NCI-H1436 (cell line): ENCODE measurements around the gene SHISA5.
"Not testable (repeated sequence)": the region's sequence is repeated elsewhere in the genome, so short reads cannot be mapped to it uniquely, and the experiment has no call there.

ENCODE experiments used
- DNase-seq: peaks from one replicate; lab custom pipeline; 2025; lab: John Stamatoyannopoulos, UW

The SHISA5 gene

DNA sequence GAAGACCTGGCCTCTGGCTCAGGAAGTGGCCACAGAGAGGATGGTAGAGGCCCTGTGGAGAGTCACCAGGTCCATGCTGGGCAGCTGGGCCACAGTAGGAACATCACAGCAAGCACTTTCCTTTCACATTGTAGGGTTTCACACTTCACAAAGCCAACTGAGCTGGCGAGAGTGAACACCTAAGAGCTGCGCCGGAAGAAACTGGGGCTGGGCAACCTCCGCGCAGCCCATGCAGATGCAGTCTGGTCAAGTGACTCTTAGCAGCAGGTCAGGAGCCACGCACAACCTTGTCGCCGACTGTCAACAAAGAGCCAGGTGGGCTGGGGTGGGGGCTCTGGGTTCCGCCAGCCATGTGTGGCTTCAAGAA is 15.3 kb upstream of the SHISA5 start:
- DNase-seq, result no peak

GRCh38 chr3:48518638-48519276 is 14.8 kb upstream of the SHISA5 start:
- no peak for DNase-seq

GRCh38 chr3:48518069-48518468 is 14.1 kb upstream of the SHISA5 start:
- DNase-seq, result no peak

GRCh38 chr3:48516571-48516970 is 12.6 kb upstream of the SHISA5 start:
- no peak for DNase-seq

GRCh38 chr3:48514431-48515227 is 10.7 kb upstream of the SHISA5 start:
- DNase-seq, result no peak

GRCh38 chr3:48511551-48511950 is 7.6 kb upstream of the SHISA5 start:
- DNase-seq, result no peak

DNA sequence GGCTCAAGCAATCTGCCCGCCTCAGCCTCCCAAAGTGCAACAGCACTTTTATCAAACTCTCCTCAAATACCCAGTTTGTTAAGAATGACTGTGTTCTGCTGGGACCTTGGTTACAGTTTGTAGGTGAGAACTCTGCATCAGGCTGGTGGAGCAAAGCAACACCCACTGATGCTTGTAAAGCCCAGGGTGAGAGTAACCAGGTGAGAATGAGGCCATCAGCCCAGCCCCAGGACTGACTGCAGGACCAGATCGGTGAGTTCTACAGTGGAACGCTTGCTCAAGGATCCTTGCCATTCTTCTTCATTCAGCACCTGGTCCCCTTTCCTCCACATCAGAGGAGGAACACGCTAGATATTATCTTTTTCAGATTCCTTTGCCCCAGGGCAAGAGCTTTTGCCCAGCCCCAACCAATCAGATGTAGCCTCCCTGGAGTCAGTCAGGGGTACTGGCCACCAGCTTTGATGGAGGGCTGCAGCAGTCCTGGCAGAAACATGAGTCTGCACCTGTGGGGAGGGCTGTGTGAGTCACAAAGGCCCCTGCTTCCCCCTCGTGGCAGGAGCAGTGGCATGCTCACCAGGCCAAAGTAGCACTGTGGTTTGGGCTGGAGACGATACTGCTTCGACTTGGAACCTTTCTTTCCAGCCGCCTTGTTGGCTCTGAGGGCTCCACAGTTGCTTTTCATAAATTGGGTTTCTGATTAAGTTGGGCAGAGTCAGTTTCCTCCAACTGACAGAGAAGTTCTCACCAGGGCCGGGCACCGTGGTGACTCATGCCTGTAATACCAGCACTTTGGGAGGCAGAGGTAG is 3.5 kb upstream of the SHISA5 start:
- peak; percentile 21 for DNase-seq

DNA sequence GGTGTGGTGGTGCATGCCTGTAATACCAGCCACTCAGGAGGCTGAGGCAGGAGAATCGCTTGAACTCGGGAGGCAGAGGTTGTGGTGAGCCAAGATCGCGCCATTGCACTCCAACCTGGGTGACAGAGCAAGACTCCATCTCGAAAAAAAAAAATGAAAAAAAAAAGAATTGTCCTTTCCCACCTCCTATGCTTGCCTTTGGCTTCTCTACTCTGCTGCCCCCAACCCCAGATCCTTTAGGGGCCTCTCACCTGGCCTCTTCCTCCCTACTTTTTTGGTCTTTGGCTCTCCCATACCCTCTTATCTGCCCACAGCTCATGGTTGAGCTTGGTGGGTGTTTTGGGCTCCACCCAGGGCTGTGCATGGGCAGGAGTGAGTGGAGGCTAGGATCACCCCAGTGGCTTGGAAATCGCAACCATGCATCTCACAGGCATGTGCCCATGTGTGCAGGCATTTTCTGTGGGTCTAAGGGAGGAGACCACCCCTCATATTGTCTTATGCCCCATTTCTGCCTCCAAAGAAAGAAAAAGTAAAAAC is 2.1 kb upstream of the SHISA5 start:
- no peak for DNase-seq

- DNase-seq, result no peak
These were observed 1.2 kb upstream of the SHISA5 start for GRCh38 chr3:48505146-48505545.

- no peak for DNase-seq
These were observed 448 bp downstream of the SHISA5 start for GRCh38 chr3:48503401-48504050.

- DNase-seq, result no peak
These were observed 1.2 kb downstream of the SHISA5 start for GRCh38 chr3:48502728-48503168.

GRCh38 chr3:48502121-48502520 is 1.9 kb downstream of the SHISA5 start:
- no peak for DNase-seq

DNA sequence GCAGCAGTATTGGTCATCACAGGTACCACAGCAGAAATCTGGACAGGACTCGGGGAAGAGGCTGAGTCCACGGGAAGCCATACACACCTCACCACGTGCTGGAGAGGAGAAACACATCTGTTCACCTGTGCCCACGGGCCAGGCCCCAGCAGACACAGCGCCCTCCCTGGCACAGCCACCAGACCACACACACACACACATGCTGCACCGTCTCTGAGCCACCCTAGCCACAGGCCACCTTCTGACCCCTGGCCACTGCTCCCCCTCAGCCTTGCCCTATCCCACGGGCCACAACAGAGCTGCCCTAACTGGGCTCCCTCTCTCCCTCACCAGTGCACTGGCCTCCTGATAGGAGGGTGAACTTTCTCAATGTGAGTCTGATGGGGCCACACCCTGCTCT is 2.8 kb downstream of the SHISA5 start:
- DNase-seq, result no peak

DNA sequence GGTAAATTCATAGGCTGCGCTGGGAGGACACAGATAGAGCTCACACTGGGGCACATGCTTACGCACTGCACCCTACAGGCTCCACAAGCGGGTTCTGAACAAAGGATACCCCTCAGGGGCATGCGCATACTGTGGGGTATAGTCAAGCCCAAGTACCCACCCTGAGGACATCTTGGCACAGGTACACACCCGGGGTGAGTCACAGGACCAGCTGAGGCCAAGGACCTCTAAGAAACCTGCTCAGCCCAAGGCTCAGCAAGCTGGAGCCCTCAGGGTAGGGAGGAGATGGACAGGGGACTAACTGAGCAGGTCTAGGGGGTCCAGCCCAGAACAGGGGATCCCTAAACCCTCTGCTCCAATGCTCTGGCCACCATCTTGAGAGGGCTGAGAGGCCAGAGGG is 3.3 kb downstream of the SHISA5 start:
- no peak for DNase-seq

- no peak for DNase-seq
These were observed 10.8 kb downstream of the SHISA5 start for GRCh38 chr3:48493203-48493501.

GRCh38 chr3:48492461-48493202 is 11.3 kb downstream of the SHISA5 start:
- no peak for DNase-seq

GRCh38 chr3:48486952-48487351 is 17.0 kb downstream of the SHISA5 start:
- DNase-seq, result no peak

- DNase-seq, result not testable (repeated sequence)
These were observed 21.2 kb downstream of the SHISA5 start for GRCh38 chr3:48482822-48483221.

GRCh38 chr3:48480891-48481290 is 23.1 kb downstream of the SHISA5 start:
- not testable (repeated sequence) for DNase-seq

DNA sequence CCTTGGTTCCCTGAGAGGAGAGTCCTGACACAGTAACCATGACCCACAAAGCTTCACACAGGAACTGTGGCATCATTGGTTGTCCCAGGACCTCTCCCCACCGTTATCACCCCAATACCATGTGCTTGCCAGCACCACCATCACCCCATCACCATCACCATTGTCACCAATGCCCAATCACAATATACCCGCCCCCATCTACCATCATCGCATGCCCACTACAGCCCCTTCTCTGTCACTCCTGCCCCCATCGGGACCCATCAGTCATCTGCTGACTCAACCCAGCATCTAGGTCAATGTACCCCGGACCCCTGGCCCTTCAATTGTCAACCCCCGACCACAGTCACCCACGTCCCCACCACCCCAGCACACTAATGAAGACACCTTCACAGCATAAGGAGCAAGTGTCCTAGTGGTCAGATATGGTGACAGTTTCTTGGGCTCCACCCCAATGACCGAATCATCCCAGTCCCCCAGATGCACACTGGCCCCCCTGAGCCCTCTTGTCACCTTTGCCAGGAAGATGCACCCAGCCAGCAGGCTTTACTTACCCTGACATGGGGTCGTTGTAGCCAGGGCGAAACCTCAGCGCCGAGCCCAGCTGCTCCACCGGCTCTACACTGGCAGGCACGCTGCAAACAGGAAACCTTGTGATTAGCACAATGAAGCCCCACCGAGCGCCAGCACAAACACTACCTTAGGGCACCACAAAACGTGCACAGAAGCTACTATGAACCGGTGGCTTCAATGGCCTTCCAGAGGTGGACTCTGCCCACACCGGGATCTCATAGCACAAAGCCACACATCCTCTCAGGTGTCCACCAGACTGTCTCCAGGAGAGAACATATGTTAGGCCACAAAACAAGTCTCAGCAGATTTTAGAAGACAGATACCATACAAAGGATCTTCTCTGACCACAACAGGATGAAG is 25.1 kb downstream of the SHISA5 start:
- DNase-seq, result no peak
